Measurements from ENCODE around the gene PRR18. TPM values are rescaled to one million over a fixed set of nuclear protein-coding genes. Genes with fewer than 3 reads are reported as not detected.

The PRR18 gene
- total RNA-seq, 1 donor from 2014 or later: 0.80 TPM

- H3K36me3 Mint-ChIP-seq: no peaks in the 10 kb centered on the region
- H3K4me1 Mint-ChIP-seq (ENCODE audit: unreplicated experiment): peaks cover 8% of the 10 kb centered on the region
- no peak overlapping the region for H3K27ac Mint-ChIP-seq
- peaks cover 77% of the 10 kb centered on the region for H3K27me3 Mint-ChIP-seq
- no peaks in the 10 kb centered on the region for H3K9me3 Mint-ChIP-seq
- no peak for TF ChIP-seq CTCF (conservative IDR thresholded peaks at IDR 0.05)
- DNase-seq (ENCODE audit: extremely low spot score, unreplicated experiment): no peak
- peak overlapping the region; percentile 82 for H3K4me3 Mint-ChIP-seq
Measured at GRCh38 chr6:166306378-166307081, 1.7 kb downstream of the PRR18 start.

GRCh38 chr6:166305562-166306117, 2.6 kb downstream of the PRR18 start:
- peaks cover 8% of the 10 kb centered on the region for H3K4me1 Mint-ChIP-seq (ENCODE audit: unreplicated experiment)
- no peaks in the 10 kb centered on the region for H3K9me3 Mint-ChIP-seq
- peak overlapping the region; percentile 30 for H3K4me3 Mint-ChIP-seq
- H3K36me3 Mint-ChIP-seq: no peaks in the 10 kb centered on the region
- H3K27ac Mint-ChIP-seq: no peak overlapping the region
- H3K27me3 Mint-ChIP-seq: peaks cover 74% of the 10 kb centered on the region
- no peak for DNase-seq (ENCODE audit: extremely low spot score, unreplicated experiment)
- TF ChIP-seq CTCF (conservative IDR thresholded peaks at IDR 0.05): no peak

- DNase-seq (ENCODE audit: extremely low spot score, unreplicated experiment): no peak
- H3K27ac Mint-ChIP-seq: no peak overlapping the region
- H3K27me3 Mint-ChIP-seq: peaks cover 58% of the 10 kb centered on the region
- no peak overlapping the region for H3K4me3 Mint-ChIP-seq
- no peaks in the 10 kb centered on the region for H3K36me3 Mint-ChIP-seq
- TF ChIP-seq CTCF (conservative IDR thresholded peaks at IDR 0.05): no peak
- H3K9me3 Mint-ChIP-seq: no peaks in the 10 kb centered on the region
- H3K4me1 Mint-ChIP-seq (ENCODE audit: unreplicated experiment): peaks cover 6% of the 10 kb centered on the region
Measured at GRCh38 chr6:166304106-166304505, 4.1 kb downstream of the PRR18 start.

GRCh38 chr6:166301611-166302529, 6.3 kb downstream of the PRR18 start:
- no peaks in the 10 kb centered on the region for H3K36me3 Mint-ChIP-seq
- H3K9me3 Mint-ChIP-seq: no peaks in the 10 kb centered on the region
- no peak overlapping the region for H3K27ac Mint-ChIP-seq
- peaks cover 61% of the 10 kb centered on the region for H3K27me3 Mint-ChIP-seq
- DNase-seq (ENCODE audit: extremely low spot score, unreplicated experiment): no peak
- no peak for TF ChIP-seq CTCF (conservative IDR thresholded peaks at IDR 0.05)
- H3K4me1 Mint-ChIP-seq (ENCODE audit: unreplicated experiment): no peaks in the 10 kb centered on the region
- no peak overlapping the region for H3K4me3 Mint-ChIP-seq

GRCh38 chr6:166300357-166300987, 7.7 kb downstream of the PRR18 start:
- TF ChIP-seq CTCF (conservative IDR thresholded peaks at IDR 0.05): no peak
- no peak for DNase-seq (ENCODE audit: extremely low spot score, unreplicated experiment)
- Mint-ChIP-seq H3K4me1 (ENCODE audit: unreplicated experiment) (no peaks in the 10 kb centered on the region), H3K36me3 (no peaks in the 10 kb centered on the region), H3K4me3 (no peak overlapping the region), H3K27me3 (peaks cover 50% of the 10 kb centered on the region), H3K9me3 (no peaks in the 10 kb centered on the region), H3K27ac (no peak overlapping the region)
